T-helper 22 cell (primary cell): ENCODE data around the gene NUP62.
"Not testable (repeated sequence)": the region's sequence is repeated elsewhere in the genome, so short reads cannot be mapped to it uniquely, and the experiment has no call there.

Source experiments
- DNase-seq: peaks from one replicate; pipeline ENCODE4 v3.0.0-alpha.2; 2020; ENCODE audit warnings: low read depth

NUP62 gene

GRCh38 chr19:49925486-49925885 is 3.8 kb downstream of the NUP62 start:
- DNase-seq: no peak

GRCh38 chr19:49924881-49925210 is 4.5 kb downstream of the NUP62 start:
- not testable (repeated sequence) for DNase-seq

- no peak for DNase-seq
Observed at GRCh38 chr19:49924004-49924880, 5.1 kb downstream of the NUP62 start.

- no peak for DNase-seq
Observed at GRCh38 chr19:49923055-49924003, 6.0 kb downstream of the NUP62 start.

- no peak for DNase-seq
Observed at GRCh38 chr19:49921871-49922795, 7.2 kb downstream of the NUP62 start.

- DNase-seq: no peak
Observed at GRCh38 chr19:49920624-49921363, 8.5 kb downstream of the NUP62 start.

- DNase-seq: no peak
Observed at GRCh38 chr19:49918089-49918488, 11.2 kb downstream of the NUP62 start.

GRCh38 chr19:49916839-49917733 is 12.2 kb downstream of the NUP62 start:
- DNase-seq: no peak

GRCh38 chr19:49915271-49915670 is 14.0 kb downstream of the NUP62 start:
- no peak for DNase-seq

GRCh38 chr19:49913720-49914119 is 15.6 kb downstream of the NUP62 start:
- DNase-seq: no peak

- DNase-seq: no peak
Observed at GRCh38 chr19:49912965-49913685, 16.2 kb downstream of the NUP62 start.

- no peak for DNase-seq
Observed at GRCh38 chr19:49911381-49912145, 17.7 kb downstream of the NUP62 start.

- no peak for DNase-seq
Observed at GRCh38 chr19:49910179-49910578, 19.1 kb downstream of the NUP62 start.

GRCh38 chr19:49908480-49909420 is 20.6 kb downstream of the NUP62 start:
- DNase-seq: no peak

- DNase-seq: no peak
Observed at GRCh38 chr19:49907745-49908446, 21.4 kb downstream of the NUP62 start.

GRCh38 chr19:49906879-49907564 is 22.3 kb downstream of the NUP62 start:
- DNase-seq: no peak
